NCI-H510A (cell line): ENCODE measurements around the gene BORCS8.

Experiments
- DNase-seq: peaks from one replicate; lab custom pipeline; 2025; lab: John Stamatoyannopoulos, UW

BORCS8 gene

DNA sequence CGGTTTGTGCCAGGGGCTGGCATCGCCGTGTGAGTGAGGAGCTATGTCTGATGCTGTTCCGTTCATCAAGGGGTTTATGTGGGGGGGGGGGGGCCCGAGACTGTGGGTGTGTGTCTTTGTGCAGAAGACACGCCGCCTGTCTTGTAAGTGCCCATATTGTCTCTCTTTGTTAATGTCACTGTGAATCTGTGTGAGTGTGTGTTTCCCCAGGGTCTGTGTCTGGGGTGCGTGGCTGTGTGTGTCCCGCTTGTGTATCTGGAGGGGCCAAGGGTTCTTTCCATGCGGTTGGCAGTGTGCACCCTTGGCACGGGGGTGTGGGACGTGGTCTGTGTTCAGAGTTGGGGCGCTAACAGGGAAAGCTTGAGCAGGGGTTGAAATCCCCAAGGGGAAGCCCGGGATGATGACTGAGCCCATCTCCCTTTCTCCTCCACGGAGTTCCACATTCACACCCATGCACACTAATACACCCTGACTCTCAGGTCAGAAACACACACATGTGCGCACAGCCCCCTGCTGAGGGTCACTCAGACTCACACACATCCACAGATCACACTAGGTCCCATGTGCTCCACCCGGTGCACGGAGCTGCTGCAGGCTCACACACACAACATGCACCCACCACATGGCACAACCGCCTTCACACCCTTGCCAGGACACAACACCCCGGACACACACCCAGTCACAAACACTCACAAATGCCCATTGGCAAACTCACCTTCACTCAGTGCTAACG, 21.6 kb upstream of the BORCS8 start:
- DNase-seq, result no peak

DNA sequence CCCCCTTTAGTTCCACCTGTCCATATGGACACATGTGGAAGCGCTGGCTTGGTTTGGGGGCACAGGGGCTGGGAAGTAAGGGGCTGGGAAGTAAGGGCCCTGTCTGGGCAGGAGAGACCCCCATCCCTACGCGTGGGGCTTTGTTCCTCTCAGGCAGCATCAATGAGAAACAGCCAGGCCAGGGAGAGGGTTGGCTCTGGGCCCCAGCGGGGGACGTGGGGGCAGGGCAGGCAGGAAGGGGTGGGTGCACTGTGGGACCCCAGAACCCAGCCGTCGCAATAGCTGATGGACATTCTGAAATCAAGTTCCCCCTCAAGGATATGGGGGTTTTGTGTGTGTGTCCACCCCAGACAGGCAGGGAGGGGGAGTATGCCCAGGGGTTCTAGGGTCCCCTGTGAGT, 21.0 kb upstream of the BORCS8 start:
- no peak for DNase-seq

DNA sequence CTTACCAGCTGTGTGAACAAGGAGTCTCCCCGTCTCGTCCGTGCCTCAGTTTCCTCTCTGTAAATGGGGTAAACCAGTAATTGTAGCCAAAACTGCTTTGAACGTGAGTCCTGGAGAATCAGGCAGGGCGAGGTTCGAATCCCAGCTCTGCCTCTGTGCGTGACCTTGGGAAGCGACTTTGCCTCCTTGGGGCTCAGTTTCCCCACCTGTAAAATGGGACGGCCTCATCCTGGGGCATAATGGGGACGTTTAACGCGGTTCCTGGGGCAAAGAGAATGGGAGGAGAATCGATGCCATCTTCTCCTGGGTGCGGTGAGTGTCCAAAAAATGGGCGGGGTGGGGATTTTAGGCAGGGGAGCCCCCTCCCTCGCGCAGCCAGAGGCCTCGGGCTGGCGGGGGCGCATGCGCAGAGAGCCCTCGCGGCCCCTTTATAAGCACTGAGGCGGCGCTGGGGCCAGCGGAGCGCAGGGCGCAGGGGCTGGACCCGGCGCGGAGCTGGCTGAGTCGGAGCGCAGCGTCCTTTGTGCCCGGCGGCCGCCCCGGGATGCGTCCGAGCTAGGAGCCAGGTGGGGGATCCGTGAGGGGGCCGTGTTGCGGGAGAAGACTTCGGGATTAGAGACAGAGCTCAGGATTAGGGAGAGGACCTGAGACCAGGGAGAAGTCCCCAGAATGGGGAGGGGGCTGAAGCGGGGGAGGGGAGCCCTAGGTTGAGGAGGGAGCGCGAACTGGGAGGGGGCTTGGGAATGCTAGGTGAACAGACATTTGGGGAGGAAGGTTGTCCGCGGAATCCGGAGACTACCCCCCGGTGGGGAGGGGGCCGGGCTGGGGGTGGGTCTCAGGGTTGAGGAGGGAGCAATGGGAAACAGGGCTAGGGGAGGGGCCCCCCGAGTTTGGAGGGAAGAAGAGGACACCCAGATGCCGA, 19.8 kb upstream of the BORCS8 start, which contains the start of gene NCAN:
Gene NCAN, plus strand, starts transcription at position 460 of the 922 bp plus-strand sequence. CDS start 4,996 bp downstream, outside the sequence.
- DNase-seq, result peak; percentile 54

DNA sequence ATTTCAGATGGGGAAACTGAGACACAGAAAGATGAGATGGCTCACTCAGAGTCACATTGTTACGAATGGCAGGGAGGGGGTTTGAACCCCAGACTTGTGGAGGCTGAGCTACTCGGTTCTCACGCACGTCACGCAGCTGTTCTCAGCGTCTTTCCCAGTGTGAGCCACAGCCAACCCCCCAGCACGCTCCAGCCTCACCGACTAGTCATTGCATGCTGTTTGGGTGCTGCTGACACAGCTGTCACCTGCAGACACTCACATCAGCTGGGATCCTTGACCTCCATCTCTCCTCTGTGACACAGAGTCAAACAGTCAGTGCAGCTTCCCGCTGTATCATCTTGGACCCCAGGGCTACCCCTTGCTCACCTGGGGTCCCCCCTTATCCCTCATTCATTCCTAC, 17.4 kb upstream of the BORCS8 start:
- DNase-seq, result peak; percentile 69

DNA sequence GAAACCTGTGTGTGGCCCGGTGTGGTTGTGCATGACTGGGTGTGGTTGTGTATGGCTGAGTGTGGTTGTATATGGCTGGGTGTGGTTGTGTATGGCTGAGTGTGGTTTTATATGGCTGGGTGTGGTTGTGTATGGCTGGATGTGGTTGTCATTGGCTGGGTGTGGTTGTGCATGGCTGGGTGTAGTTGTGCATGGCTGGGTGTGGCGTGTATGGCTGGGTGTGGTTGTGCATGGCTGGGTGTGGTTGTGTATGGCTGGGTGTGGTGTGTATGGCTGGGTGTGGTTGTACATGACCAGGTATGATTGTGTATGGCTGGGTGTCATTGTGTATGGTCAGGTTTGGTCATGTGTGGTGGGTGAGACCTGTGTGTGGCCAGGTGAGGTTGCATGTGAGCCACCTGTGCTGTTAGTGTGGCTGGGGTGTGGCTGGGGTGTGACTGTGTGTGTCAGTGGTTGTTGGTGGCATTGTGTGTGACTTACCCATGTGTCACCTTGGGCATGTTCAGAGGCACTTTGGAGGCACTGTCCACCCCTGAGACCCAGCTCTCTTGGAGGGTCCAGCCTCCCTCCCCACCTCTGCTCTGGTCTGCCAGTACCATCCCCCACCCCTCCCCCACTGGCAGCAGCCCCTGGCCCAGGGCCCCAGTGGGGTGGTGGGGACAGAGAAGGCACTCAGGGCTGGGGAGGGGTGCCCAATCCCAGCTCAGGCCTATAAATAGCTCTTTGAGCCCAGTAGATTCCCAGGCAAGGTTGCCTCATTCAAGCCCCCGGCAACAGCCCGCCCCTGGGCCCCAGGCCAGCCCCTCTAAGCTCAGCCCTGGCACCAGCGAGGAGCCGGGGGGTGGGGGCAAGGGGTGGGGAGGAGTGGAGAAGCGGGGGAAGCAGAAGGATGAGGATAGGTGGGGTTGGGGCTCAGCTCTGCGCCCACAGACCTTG, 16.0 kb upstream of the BORCS8 start:
- DNase-seq, result no peak

DNA sequence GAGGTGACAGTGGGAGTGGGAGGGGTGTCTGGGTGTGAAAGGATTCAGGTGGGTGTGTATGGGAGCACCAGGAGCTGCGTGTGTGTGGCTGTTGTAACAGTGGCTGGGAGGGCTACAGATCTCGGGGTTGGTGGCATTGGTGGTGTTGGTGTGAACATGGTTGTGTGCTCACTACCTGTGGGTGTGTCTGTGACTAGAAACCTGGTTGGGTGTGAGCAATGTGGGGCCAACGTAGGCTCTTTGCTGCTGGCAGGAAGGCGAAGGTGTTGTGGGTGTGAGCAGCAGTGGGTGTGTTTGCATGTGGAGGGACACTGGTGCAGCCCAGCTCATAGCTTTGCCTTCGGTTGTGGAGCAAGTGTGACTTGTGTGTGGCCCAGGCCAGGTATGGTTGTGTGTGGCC, 15.0 kb upstream of the BORCS8 start:
- no peak for DNase-seq

DNA sequence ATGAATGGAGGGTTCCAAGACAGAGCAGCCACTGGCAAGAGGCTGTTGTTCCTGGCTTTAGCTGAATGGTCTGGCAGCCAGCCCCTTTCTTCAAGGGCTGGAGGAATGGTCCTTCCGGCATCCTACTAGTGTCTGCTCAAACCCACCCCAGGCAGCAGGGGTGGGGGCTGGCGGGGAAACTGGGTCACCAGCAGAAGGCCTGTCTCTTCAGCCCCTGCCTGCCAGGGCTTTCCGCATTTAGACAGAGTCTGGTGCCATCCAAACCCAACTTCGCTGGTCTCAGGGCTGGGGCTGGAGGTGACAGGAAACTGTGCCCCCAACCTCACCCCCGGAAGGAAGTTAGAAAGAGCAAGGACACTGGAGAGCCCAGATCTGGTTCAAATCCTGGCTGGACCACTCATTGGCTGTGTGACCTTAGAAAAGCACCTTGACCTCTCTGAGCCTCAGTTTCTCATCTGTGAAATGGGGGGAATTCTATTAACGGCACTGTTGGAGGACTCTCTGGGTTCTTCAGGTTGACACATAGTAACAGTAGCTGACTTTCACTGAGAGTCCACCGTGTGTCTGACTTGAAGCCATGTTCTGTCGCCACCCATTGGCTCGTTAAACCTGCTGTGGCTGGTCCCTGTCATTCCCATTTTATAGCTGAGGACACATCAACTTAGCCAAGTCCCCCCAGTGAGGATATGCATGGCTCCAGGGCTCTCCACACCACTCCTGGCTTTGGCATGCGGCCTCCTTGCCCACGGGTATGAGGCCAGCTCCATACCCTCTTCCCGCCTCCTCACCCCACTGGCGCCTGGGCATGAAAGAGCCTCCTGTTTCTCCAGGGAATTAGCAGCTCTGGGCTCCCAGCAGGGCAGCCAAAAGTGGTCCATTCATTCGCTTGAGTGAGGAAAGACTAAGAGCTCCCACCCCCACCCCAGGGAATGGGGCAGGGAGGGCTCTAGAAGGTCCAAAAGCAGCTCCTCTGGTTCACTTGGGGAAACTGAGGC, 13.8 kb upstream of the BORCS8 start:
- no peak for DNase-seq

DNA sequence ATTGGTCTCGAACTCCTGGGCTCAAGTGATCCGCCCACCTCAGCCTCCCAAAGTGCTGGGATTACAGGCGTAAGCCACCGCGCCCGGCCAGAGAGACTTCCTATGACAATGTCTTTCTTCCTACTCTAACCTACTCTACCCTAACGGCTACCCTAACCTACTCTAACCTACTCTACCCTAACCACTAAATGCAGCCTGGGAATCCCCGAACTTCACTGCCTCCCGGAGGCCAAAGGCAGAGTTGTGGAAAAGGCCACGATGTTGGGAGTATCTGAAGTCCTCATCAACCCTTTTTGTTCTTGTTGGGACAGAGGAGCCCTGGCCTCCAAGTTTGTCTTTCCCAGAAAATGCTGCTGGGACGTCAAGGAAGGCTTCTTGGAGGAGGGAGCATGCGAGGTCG, 12.2 kb upstream of the BORCS8 start:
- DNase-seq, result no peak

DNA sequence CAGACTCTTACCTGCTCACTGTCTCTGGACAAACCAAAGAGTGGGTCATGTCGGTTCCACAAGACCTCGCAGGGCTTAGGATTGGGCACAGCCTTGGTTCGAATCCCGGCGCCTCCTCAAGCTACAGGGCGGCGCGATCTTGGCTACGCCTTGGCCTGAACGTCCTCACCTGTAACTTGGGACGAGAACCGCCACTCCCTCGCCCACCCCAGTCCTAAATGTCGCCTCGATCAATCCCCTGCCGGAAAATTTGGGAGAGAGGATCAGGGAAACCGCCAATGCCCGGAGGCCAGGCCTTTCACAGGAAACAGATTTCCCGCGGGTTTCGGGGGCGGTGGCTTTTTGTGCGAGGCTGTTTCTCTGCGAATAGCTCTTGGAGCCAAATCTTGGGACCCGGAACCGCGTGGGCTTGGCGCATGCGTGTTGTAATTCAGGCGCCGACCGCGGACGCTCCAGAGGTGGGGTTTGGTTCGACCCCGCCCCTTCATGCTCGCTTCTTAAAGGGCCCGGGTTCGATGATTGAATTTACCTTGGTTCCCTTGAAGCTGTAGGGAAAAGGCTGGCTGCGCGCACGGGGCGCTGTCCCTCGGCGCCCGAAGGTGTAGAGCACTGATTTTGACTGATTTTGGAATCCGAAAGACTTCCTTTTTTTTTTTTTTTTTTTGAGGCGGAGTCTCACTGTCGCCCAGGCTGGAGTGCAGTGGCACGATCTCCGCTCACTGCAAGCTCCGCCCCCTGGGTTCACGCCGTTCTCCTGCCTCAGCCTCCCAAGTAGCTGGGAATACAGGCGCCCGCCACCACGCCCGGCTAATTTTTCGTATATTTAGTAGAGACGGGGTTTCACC, 11.3 kb upstream of the BORCS8 start, which contains the start of gene NR2C2AP:
Gene NR2C2AP, minus strand, starts transcription at position 403 of the 845 bp plus-strand sequence. Its CDS starts 354 bp downstream, at position 49.
- peak; percentile 68 for DNase-seq

DNA sequence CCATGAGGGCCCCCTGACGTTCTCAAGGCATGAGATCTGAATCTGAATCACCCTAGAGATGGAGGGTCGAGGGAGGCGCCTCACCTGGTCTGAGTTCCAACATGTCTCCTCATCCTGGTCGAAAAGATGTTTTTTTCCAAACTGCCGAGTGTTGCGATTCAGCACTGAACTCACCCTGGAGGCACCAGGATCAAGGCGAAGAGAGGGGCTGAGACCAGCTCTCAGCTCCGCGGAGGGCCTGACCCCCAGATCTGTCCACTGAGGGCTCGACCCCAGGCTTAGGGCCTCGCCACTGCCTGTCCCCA, 10.7 kb upstream of the BORCS8 start:
- no peak for DNase-seq

DNA sequence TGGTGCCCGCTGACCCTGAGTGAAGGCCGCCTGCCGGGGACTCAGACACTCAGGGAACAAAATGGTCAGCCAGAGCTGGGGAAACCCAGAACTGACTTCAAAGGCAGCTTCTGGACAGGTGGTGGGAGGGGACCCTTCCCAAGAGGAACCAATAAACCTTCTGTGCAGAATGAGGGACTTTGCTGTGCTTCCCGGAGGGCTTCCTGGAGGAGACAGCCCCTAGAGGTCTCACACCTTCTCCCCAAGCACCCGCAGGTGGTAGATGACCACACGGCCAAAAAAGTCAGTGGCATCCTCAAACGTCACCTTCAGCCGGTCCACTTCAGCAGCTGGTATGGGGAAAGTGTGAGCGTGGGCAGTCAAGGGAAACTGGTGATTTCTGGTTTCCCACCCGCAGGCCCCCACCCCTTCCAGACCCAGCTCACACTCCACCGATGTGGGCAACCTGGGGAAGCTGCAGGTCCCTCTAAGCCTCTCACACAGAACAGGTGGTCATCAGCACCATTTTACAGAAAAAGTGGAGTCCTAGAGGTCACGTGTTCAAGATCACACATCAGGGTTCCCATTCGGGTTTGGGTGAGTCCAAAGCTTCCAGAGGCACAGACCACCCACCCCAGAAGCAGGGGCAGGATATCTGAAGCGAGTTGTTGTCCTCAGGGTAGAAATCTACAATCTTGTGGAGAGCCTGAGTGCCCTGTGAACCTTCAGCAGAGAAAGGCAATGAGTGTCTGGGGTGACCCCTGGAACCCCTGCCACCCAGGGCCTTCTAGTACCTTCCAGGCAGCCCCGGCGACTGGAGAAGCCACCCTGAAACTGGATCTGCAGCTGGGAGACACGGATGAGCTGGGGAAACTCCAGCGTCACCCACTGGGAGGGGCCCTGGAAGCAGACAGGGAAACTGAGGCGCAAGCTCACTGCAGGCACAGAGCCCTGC, 10.0 kb upstream of the BORCS8 start:
- no peak for DNase-seq

DNA sequence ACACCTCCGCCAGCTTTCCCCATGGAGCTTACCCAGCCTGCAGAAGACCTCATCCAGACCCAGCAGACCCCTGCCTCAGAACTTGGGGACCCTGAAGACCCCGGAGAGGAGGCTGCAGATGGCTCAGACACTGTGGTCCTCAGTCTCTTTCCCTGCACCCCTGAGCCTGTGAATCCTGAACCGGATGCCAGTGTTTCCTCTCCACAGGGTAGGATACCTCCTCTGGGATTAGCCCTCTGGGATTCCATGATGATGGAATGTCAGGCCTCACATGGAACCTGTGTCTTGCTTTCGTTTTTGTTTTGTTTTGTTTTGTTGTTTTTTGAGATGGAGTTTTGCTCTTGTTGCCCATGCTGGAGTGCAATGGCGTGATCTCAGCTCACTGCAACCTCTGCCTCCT, 2.0 kb upstream of the BORCS8 start:
- DNase-seq, result no peak

DNA sequence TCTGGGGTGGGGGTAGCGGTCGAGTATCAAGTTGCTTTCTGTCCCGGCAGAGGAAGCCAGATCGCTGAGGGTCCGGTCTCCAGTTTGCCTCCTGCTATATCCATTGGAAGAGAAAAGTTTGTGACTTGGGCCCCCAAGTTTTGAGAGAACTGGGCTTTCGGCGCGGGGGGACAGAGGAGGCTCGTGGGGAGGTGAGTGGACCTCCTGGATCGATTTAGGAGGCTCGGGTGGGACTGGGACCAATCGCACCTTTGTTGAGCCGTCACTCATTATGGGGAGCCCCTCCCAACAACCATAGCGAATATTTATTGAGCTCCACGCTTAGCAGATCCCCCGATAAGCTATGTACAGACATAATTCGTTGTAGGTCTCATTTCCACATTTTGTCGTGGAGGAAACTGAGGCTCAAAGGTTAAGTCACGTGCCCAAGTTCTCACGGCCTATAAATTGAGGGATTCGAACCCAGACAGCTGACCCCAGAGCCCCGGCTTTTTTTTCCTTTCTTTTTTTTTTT, 1.0 kb upstream of the BORCS8 start:
- no peak for DNase-seq

DNA sequence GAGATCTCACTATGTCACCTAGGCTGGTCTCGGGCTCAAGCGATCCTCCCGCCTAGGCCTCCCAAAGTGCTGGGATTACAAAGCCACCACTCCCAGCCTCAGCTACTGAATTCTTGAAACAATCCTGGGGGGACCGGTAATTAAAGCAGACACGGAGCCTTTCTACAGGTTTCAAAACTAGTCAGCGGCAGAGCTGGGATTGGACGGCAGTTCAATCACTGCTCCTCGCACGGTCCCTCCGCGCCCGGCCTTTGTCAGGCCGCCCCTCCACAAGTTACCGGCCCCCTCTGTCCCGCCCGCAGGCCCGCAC, 229 bp downstream of the BORCS8 start:
- no peak for DNase-seq

DNA sequence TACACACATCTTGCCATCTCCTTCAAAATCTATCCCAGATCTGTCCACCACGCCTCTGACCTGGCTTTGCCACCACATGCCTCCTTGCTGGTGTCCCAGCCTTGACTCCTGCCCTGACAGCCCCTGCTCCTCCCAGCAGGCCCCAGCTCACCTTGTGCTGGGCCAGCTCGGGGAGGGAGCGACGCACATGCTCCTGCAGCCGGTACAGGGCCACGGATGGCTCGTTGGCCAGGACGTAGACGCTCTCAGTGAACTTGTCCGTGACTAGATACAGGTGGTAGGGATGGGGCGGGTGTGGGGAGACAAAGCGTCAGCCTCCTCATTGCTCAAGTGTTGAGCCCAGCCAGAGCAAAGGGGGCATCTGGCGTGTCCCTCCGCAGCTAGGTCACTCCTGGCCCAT, 5.2 kb downstream of the BORCS8 start:
- DNase-seq, result no peak

DNA sequence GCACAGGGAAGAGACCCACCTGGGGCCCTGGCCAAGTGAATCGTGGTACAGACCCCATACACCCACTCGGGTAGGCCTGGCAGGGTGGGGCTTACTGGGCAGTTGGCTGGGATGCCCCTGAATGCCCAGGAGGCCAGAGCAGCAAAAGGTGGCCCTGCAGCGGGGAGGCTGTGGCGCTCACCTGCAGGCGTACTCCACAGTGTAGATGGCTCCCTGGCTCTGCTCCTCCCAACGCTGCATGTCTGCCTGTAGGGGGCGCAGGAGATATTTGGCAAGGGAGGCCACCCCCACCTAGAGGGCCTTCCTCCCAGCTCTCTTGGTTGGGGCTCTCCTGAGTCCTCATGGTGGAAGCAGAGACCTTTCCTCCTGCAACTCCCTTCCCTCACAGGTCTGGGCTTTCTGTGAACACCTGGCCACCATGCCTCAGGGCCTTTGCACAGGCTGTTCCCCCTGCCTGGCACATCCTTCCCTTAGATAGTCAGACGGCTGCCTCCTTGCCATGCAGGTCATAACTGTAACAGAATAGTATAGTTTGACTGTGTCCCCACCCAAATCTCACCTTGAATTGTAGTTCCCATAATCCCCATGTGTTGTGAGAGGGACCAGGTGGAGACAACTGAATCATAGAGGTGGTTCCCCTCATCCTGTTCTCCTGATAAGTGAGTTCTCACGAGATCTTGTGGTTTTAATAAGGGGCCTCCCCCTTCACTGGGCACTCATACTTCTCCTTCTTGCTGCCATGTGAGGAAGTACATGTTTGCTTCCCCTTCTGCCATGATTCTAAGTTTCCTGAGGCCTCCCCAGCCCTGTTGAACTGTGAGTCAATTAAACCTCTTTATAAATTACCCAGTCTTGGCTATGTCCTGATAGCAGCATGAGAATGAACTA, 5.9 kb downstream of the BORCS8 start:
- peak; percentile 47 for DNase-seq

DNA sequence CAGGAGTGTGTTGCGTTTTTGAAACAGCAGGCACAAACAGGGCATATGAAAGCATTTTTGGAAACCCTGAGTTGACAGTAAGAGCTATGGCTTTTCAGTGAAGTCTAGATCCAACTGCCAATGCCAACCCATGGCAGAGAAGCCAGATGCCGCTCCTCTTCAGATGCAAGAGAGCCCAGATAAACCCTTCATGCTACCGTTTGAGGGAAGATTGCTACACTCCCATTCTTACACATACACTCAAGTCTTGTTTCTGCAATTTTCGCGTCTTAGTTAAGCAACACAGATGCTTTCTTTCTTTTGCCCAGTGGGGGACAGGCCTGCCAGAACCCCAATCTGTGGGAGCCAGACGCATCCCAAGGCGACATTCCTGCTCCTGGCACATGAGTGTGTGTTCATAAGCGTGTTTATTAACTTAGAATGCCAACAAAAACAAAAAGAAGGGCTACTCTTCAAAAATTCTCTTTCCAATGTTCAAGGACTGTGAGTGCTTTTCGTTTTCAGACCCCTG, 10.4 kb downstream of the BORCS8 start:
- DNase-seq, result no peak
